Adrenal gland (tissue), 19 donors: ENCODE measurements around the gene SIM1. TPM values are rescaled to one million over a fixed set of nuclear protein-coding genes. Genes with fewer than 3 reads are reported as not detected.
A peak's percentile ranks its signal among the peaks of the same experiment; 100 is the strongest.

ENCODE experiments used
- DNase-seq, 7 donors: peaks; one replicate each; pipeline ENCODE4 v3.0.0-alpha.2; 2019 to 2020
- H3K27ac ChIP-seq, 5 donors: fragments of 200-600 bp; sonication (generic) in 4 of 5; 1 replicate in 3 of 5; 2 replicates in 2 of 5; pipeline versions ENCODE4 v1.5.1 to v1.8.0; 2016 to 2020; ENCODE audit warnings: mild to moderate bottlenecking in 1 of 5
- H3K27me3 ChIP-seq: fragments of 200-600 bp; 2 replicates; pipeline ENCODE4 v1.8.0; 2021
- H3K36me3 ChIP-seq, 2 donors: fragments of 200-600 bp; replicated peaks in 1 of 2; 1 replicate in 1 of 2; 2 replicates in 1 of 2; pipeline versions ENCODE4 v1.5.1 to v1.8.0; 2018 to 2022
- H3K4me1 ChIP-seq, 2 donors: fragments of 200-600 bp; replicated peaks in 1 of 2; 1 replicate in 1 of 2; 2 replicates in 1 of 2; pipeline versions ENCODE4 v1.5.1 to v1.8.0; 2018 to 2021
- H3K4me3 ChIP-seq, 4 donors: fragments of 200-600 bp; sonication (generic) in 3 of 4; one replicate each; pipeline ENCODE4 v1.5.1; 2016 to 2018
- H3K9me3 ChIP-seq, 3 donors: fragments of 200-600 bp; sonication (generic) in 1 of 3; replicated peaks in 1 of 3; 1 replicate in 2 of 3; 2 replicates in 1 of 3; pipeline versions ENCODE4 v1.5.1 to v1.8.0; 2016 to 2021
- POLR2A ChIP-seq, 2 donors: fragments of 450-650 bp; IDR thresholded peaks; one replicate each; pipeline ENCODE4 v1.6.1; 2017; ENCODE audit warnings: antibody characterized with exemption in 2 of 2, mild to moderate bottlenecking in 2 of 2, moderate library complexity in 1 of 2
- WGBS, 4 donors: extraction: QIAGEN DNeasy Blood & Tissue Kit in 2 of 4; methylation state at CpG; one replicate each; pipeline versions ENCODE4 v1.1.5 to v1.1.7; 2013 to 2017; 5-methylcytosine and 5-hydroxymethylcytosine counted together
- intact Hi-C, 2 donors: fragments of 100-400 bp; cut with DNase I; formaldehyde crosslinking; loops; one replicate each; pipeline versions ENCODE4 v1.14.1 to v1.15.0; 2022 to 2023
- long read RNA-seq, 10 donors: library from polyadenylated mRNA in 3 of 10; unstranded in 2 of 10; stranded (forward) in 1 of 10; transcript quantifications; one replicate each; pipeline ENCODE4 v2.0.0 and lab custom pipeline, GENCODE V29; 2021 to 2026
- polyA plus RNA-seq, 3 donors: library from polyadenylated mRNA; stranded (reverse); fragments of 200-250 nt in 2 of 3; fragments of 350-450 nt in 1 of 3; fragmentation: Illumina TruSeq in 1 of 3; extraction: RNeasy Lipid Tissue Mini Kit (QIAGEN cat#74804) in 1 of 3; gene quantifications; one replicate each; pipeline ENCODE4 v1.2.3, GENCODE V29; 2013 to 2014
- total RNA-seq, 9 donors: library from RNA; depleted of rRNA in 4 of 9; stranded (reverse); fragments of >200 nt in 4 of 9; fragments of 120-200 nt in 1 of 9; fragmentation: NEBNext Ultra II Directional in 1 of 9; extraction: Animal tissue kit (Norgen Biotek cat#: 25700) in 1 of 9; gene quantifications; one replicate each; pipeline versions ENCODE4 v1.1.0 to v1.2.4, GENCODE V29; 2013 to 2023
- TF ChIP-seq, protein P1 (sequence below), 6 experiments: fragments of 450-650 bp in 4 of 6; fragments of 200-600 bp in 2 of 6; sonication (generic) in 1 of 6; IDR thresholded peaks; 1 replicate in 5 of 6; 2 replicates in 1 of 6; pipeline versions ENCODE4 v1.5.1 to v1.8.0; 2016 to 2021; ENCODE audit warnings: antibody characterized with exemption in 6 of 6, mild to moderate bottlenecking in 2 of 6, moderate library complexity in 1 of 6
- donor health status: healthy with polysubstance abuse.
- donor health status: Bipolar disorder and iron deficiency.
- donor health status: DM: yes; HTN: yes; CAD: no.
- donor health status: DM: no; HTN: no; CAD: no.
- donor health status: DM: no; HTN: no; CAD: no.
- donor health status: DM: yes; HTN: yes; CAD: no.

SIM1 gene, protein sequence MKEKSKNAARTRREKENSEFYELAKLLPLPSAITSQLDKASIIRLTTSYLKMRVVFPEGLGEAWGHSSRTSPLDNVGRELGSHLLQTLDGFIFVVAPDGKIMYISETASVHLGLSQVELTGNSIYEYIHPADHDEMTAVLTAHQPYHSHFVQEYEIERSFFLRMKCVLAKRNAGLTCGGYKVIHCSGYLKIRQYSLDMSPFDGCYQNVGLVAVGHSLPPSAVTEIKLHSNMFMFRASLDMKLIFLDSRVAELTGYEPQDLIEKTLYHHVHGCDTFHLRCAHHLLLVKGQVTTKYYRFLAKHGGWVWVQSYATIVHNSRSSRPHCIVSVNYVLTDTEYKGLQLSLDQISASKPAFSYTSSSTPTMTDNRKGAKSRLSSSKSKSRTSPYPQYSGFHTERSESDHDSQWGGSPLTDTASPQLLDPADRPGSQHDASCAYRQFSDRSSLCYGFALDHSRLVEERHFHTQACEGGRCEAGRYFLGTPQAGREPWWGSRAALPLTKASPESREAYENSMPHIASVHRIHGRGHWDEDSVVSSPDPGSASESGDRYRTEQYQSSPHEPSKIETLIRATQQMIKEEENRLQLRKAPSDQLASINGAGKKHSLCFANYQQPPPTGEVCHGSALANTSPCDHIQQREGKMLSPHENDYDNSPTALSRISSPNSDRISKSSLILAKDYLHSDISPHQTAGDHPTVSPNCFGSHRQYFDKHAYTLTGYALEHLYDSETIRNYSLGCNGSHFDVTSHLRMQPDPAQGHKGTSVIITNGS
- not detected for total RNA-seq
- polyA plus RNA-seq, result not detected
- long read RNA-seq, donor 1, result 0 reads
- long read RNA-seq, donor 2, result 0 reads
- long read RNA-seq, donor 3, result 0 reads
- long read RNA-seq, donor 4, result 0 reads
- long read RNA-seq, donor 5, result 0 reads
- long read RNA-seq, donor 6, result 0 reads
- long read RNA-seq, donor 7, result 0 reads
- long read RNA-seq, donor 8, result 0 reads
- long read RNA-seq, donor 9, result 0 reads
- long read RNA-seq, donor 10, result 0 reads

DNA sequence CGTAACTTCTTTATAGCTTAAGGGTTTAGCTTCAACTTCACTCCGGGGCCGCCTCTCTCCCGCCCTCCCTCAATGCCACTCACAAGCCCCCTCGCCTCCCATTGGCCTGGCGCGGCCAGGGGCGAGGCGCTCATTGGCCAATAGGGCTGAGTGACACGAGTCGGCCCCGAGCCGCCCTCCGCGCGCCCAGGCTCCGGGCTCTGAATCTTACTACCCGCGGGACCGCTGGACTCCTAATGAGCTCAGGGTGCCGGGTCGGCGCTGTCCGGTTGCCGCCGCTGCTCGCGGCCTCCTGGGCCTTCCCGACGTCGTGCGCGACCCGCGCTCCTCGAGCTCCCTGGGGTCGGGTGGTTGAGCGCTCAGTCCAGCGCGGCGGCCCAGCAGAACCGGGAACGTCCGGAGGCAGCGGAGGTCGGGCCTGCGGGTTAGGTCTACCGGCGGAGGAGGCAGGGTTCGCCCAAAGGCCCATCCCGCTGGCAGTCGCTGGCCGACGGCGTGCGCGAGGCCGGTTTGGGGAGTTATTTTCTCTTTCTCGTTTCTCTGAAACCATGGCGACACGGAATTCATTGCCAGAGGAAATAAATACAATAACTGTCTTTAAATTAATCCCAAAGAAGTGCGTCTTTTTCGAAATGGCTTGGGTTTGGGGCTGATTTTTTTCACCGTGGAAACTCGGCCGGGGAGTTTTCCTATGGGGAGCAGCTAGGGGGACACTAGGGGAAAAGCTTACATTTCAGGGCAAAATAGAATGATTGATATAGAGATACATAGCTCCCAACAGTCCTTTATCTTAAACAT, at the start of gene SIM1:
Gene SIM1, minus strand, starts transcription at position 19 of the 798 bp plus-strand sequence. CDS start 1,453 bp downstream, outside the sequence.
- Histone ChIP-seq H3K27ac (no peak within 1 kb of the TSS), H3K4me3 (peak within 1 kb of the TSS in 1 of 4 donors; percentile 21), H3K4me1 (peaks cover 0 to 12% of the 10 kb centered on the region in 2 donors), H3K27me3 (peaks cover 99% of the 10 kb centered on the region), H3K36me3 (no peaks in the 10 kb centered on the region), H3K9me3 (no peaks in the 10 kb centered on the region)
- WGBS, 4 donors, result 6 to 7% (median 7%) methylated on average over 16 to 66 of the region's 66 CpGs
- TF ChIP-seq, protein P1, sequence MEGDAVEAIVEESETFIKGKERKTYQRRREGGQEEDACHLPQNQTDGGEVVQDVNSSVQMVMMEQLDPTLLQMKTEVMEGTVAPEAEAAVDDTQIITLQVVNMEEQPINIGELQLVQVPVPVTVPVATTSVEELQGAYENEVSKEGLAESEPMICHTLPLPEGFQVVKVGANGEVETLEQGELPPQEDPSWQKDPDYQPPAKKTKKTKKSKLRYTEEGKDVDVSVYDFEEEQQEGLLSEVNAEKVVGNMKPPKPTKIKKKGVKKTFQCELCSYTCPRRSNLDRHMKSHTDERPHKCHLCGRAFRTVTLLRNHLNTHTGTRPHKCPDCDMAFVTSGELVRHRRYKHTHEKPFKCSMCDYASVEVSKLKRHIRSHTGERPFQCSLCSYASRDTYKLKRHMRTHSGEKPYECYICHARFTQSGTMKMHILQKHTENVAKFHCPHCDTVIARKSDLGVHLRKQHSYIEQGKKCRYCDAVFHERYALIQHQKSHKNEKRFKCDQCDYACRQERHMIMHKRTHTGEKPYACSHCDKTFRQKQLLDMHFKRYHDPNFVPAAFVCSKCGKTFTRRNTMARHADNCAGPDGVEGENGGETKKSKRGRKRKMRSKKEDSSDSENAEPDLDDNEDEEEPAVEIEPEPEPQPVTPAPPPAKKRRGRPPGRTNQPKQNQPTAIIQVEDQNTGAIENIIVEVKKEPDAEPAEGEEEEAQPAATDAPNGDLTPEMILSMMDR (IDR thresholded peaks at IDR 0.05), result no peak
- TF ChIP-seq POLR2A (IDR thresholded peaks at IDR 0.05), result no peak
- DNase-seq, result peak in 4 of 7 donors; percentile 22 to 36 (median 26)
- intact Hi-C loops, result no loop called here

DNA sequence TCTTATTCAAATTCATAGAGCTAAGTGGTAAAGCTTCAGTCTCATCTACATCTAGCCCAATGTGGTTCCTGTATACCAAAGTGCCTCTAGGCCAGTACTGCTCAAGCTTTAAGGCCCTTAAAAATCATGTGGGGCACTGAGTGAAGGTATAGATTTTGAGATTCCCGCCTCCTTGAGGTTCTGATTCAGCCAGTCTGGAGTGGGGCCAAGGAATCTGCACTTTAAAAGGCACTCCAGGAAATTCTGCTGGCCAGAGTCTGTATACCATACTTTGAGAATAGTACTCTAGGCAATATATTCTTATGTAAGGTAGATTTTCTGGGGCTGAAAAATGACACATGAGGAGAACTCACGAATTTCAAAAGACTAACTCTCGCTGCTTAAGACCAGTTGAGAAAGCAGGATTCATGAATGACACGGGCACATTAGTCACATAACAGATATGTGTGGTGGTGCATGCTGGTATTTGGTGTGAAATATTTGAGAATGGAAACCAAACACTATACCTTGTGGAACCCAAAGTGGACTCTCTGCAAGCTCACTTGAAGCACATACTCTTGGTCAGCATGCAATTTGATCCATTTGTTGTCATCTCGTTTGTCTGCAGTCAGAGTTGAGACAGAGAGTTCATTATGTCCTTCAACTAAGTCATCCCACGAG, 47.6 kb upstream of the SIM1 start:
- H3K27me3 ChIP-seq, result no peaks in the 10 kb centered on the region
- H3K4me1 ChIP-seq, result no peaks in the 10 kb centered on the region
- DNase-seq, result no peak
- no peaks in the 10 kb centered on the region for H3K9me3 ChIP-seq
- intact Hi-C loops, result no loop called here
- no peak overlapping the region for H3K4me3 ChIP-seq
- H3K36me3 ChIP-seq, result peaks cover 0 to 12% of the 10 kb centered on the region in 2 donors
- 68 to 78% (median 76%) methylated on average over 6 of the region's 6 CpGs for WGBS, 4 donors
- no peak overlapping the region for H3K27ac ChIP-seq
- TF ChIP-seq POLR2A (IDR thresholded peaks at IDR 0.05), result no peak
- TF ChIP-seq, protein P1 (IDR thresholded peaks at IDR 0.05), result no peak

DNA sequence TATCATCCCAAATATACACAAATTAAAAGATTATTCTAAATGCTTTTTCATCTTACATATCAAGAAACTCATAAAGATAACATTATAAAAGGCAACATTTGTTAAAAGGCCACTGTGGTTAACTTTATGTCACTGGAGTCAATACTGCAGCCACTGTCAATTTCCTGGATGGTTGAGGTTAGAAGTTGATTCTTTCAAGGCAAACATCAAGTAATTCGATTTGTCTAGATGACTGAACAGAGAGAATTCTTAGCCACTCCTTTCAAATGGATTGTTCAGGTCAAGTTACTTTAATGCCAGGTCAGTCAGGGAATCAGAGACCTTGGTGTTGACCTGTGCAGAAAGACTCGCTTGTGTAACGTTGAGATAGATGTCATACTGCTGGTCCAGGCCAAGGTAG, 44.4 kb upstream of the SIM1 start:
- TF ChIP-seq POLR2A (IDR thresholded peaks at IDR 0.05), result no peak
- TF ChIP-seq, protein P1 (IDR thresholded peaks at IDR 0.05), result no peak
- 90 to 96% (median 94%) methylated on average over 3 of the region's 3 CpGs for WGBS, 4 donors
- Histone ChIP-seq H3K4me1 (no peaks in the 10 kb centered on the region), H3K9me3 (no peaks in the 10 kb centered on the region), H3K27me3 (no peaks in the 10 kb centered on the region), H3K4me3 (no peak overlapping the region), H3K27ac (no peak overlapping the region), H3K36me3 (peaks cover 0 to 12% of the 10 kb centered on the region in 2 donors)
- intact Hi-C loops, result no loop called here
- no peak for DNase-seq
